BE2C (cell line): ENCODE results near the gene SLC12A1.

Experiments used
- DNase-seq: peaks from one replicate; pipeline ENCODE4 v3.0.0-alpha.2; 2020
- H3K27me3 ChIP-seq: fragments of 250-450 bp; sonication (Bioruptor Pico); 2 replicates; pipeline ENCODE4 v1.5.1; 2020; ENCODE audit warnings: mild to moderate bottlenecking
- H3K36me3 ChIP-seq: fragments of 250-450 bp; sonication (Bioruptor Pico); 2 replicates; pipeline ENCODE4 v1.5.1; 2020; ENCODE audit warnings: mild to moderate bottlenecking
- H3K4me1 ChIP-seq: fragments of 250-450 bp; sonication (Bioruptor Pico); 2 replicates; pipeline ENCODE4 v1.5.1; 2020
- H3K4me3 ChIP-seq: 2 replicates; pipeline ENCODE4 v1.5.1; 2011; ENCODE audit warnings: low read depth, low read length
- H3K9me3 ChIP-seq: fragments of 250-450 bp; sonication (Bioruptor Pico); 2 replicates; pipeline ENCODE4 v1.5.1; 2020
- TF ChIP-seq, protein P1 (sequence below): IDR thresholded peaks from 2 replicates; pipeline ENCODE4 v1.5.1; 2012; ENCODE audit warnings: mild to moderate bottlenecking, low read depth, low read length

The SLC12A1 gene

GRCh38 chr15:48313216-48313615 lies 107.1 kb downstream of the SLC12A1 start:
- DNase-seq = no peak
- no peaks in the 10 kb centered on the region for H3K27me3 ChIP-seq
- H3K36me3 ChIP-seq = no peaks in the 10 kb centered on the region
- TF ChIP-seq, protein P1, sequence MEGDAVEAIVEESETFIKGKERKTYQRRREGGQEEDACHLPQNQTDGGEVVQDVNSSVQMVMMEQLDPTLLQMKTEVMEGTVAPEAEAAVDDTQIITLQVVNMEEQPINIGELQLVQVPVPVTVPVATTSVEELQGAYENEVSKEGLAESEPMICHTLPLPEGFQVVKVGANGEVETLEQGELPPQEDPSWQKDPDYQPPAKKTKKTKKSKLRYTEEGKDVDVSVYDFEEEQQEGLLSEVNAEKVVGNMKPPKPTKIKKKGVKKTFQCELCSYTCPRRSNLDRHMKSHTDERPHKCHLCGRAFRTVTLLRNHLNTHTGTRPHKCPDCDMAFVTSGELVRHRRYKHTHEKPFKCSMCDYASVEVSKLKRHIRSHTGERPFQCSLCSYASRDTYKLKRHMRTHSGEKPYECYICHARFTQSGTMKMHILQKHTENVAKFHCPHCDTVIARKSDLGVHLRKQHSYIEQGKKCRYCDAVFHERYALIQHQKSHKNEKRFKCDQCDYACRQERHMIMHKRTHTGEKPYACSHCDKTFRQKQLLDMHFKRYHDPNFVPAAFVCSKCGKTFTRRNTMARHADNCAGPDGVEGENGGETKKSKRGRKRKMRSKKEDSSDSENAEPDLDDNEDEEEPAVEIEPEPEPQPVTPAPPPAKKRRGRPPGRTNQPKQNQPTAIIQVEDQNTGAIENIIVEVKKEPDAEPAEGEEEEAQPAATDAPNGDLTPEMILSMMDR = no peak
- no peaks in the 10 kb centered on the region for H3K9me3 ChIP-seq
- no peak overlapping the region for H3K4me3 ChIP-seq
- H3K4me1 ChIP-seq = no peaks in the 10 kb centered on the region

DNA sequence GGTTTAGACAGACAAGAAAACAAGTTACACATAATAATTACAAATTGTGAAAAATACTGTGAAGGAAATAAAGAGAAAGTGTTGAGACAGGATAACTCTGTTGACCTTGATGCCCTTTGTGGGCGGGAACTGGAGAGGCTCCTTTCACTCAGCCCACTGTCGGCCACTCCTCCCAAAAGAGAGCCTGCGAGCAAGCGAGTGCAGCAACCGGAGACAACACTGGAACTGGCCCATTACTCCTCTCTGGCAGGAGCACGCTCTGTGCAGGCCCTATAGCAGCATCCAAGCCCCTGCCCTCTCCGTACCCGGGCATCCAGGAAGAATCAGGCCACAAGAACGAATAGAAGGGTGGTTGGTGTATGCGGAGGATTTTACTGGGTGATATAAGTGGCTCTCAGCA lies 108.9 kb downstream of the SLC12A1 start:
- TF ChIP-seq, protein P1 = no peak
- no peaks in the 10 kb centered on the region for H3K4me1 ChIP-seq
- no peaks in the 10 kb centered on the region for H3K27me3 ChIP-seq
- H3K9me3 ChIP-seq = no peaks in the 10 kb centered on the region
- H3K36me3 ChIP-seq = no peaks in the 10 kb centered on the region
- no peak overlapping the region for H3K4me3 ChIP-seq
- no peak for DNase-seq

DNA sequence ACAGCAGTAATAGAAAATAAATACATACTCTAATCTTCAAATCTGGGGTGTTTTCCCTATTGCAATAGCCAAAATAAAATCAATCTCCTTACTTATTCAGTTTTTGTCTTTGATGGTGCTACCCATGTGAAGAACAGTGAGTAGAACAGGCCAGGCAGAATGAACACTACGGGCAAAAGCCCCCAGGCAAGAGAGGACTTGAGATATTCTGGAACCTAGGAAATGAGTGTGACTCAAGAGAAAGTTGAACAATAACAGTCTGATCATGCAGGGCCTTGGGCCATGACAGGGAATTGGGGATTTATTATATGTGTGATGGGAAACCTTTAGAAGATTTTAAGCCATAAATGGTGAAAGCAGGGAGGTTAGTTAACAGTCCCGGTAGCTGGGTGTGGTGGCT lies 111.1 kb downstream of the SLC12A1 start:
- no peaks in the 10 kb centered on the region for H3K9me3 ChIP-seq
- TF ChIP-seq, protein P1 = no peak

DNA sequence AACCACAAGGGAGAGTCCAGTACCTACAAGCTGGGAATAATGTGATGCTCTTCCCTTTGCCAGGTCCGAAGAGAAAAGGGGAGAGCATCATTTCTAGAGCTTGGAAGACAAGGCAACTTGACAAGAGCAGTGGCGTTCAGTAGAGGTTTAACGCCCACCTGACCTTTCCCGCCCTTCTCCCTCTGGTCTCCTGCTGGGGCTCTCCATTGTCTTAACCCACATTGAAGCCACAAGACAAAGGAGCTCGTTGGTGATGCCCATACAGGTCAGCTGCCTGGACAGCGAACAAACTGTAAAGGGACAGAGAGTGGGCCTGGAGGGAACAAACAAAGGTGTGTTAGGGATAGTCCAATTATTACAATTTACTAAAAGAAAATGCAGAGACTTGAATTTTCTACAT lies 112.0 kb downstream of the SLC12A1 start:
- no peaks in the 10 kb centered on the region for H3K27me3 ChIP-seq
- no peaks in the 10 kb centered on the region for H3K36me3 ChIP-seq
- H3K9me3 ChIP-seq = no peaks in the 10 kb centered on the region
- TF ChIP-seq, protein P1 = no peak
- H3K4me1 ChIP-seq = no peaks in the 10 kb centered on the region
- H3K4me3 ChIP-seq = no peak overlapping the region
- DNase-seq = no peak

More for the DNA sequence above, 111.1 kb downstream of the SLC12A1 start:
- Histone ChIP-seq H3K36me3 (no peaks in the 10 kb centered on the region), H3K27me3 (no peaks in the 10 kb centered on the region), H3K4me3 (no peak overlapping the region), H3K4me1 (no peaks in the 10 kb centered on the region)
- DNase-seq = no peak

- Histone ChIP-seq H3K4me3 (no peak overlapping the region), H3K36me3 (no peaks in the 10 kb centered on the region), H3K4me1 (no peaks in the 10 kb centered on the region), H3K9me3 (no peaks in the 10 kb centered on the region), H3K27me3 (no peaks in the 10 kb centered on the region)
- TF ChIP-seq, protein P1 = no peak
- DNase-seq = no peak
These were observed 117.2 kb downstream of the SLC12A1 start for GRCh38 chr15:48323294-48323693.

- TF ChIP-seq, protein P1 = no peak
- H3K27me3 ChIP-seq = no peaks in the 10 kb centered on the region
- no peaks in the 10 kb centered on the region for H3K4me1 ChIP-seq
- H3K4me3 ChIP-seq = no peak overlapping the region
- H3K36me3 ChIP-seq = no peaks in the 10 kb centered on the region
- no peak for DNase-seq
- no peaks in the 10 kb centered on the region for H3K9me3 ChIP-seq
These were observed 118.8 kb downstream of the SLC12A1 start for GRCh38 chr15:48324949-48325348.
